Epithelial cell of proximal tubule (primary cell): ENCODE measurements around the gene PREB. TPM values are rescaled to one million over a fixed set of nuclear protein-coding genes. Genes with fewer than 3 reads are reported as not detected.

ENCODE experiments used
- DNase-seq: peaks from one replicate; pipeline ENCODE4 v3.0.0-alpha.2; 2011; ENCODE audit warnings: low read depth
- H3K4me3 ChIP-seq: 2 replicates; pipeline ENCODE4 v1.5.1; 2011; ENCODE audit warnings: low read depth, mild to moderate bottlenecking, low read length
- CTCF ChIP-seq: conservative IDR thresholded peaks from 2 replicates; pipeline ENCODE4 v1.5.1; 2012; ENCODE audit warnings: low read depth, mild to moderate bottlenecking, low read length
- total RNA-seq: library from RNA; depleted of rRNA; stranded (reverse); fragments of >200 nt; gene quantifications from 2 replicates; pipeline ENCODE4 v1.2.3, GENCODE V29; 2015

Gene PREB
- total RNA-seq, 1 donor from 2014 or later: 53.3 TPM

GRCh38 chr2:27160191-27160590, 25.8 kb upstream of the PREB start:
- no peak overlapping the region for H3K4me3 ChIP-seq
- DNase-seq: no peak
- TF ChIP-seq CTCF: no peak

GRCh38 chr2:27159271-27159670, 24.8 kb upstream of the PREB start:
- DNase-seq: no peak
- H3K4me3 ChIP-seq: no peak overlapping the region
- no peak for TF ChIP-seq CTCF

GRCh38 chr2:27158468-27158867, 24.0 kb upstream of the PREB start:
- TF ChIP-seq CTCF: no peak
- H3K4me3 ChIP-seq: no peak overlapping the region
- no peak for DNase-seq

GRCh38 chr2:27155069-27155520, 20.7 kb upstream of the PREB start:
- TF ChIP-seq CTCF: no peak
- no peak for DNase-seq
- H3K4me3 ChIP-seq: no peak overlapping the region

- no peak for DNase-seq
- no peak overlapping the region for H3K4me3 ChIP-seq
- no peak for TF ChIP-seq CTCF
Observed at GRCh38 chr2:27154488-27154887, 20.1 kb upstream of the PREB start.

GRCh38 chr2:27152796-27153464, 18.5 kb upstream of the PREB start:
- TF ChIP-seq CTCF: no peak
- no peak overlapping the region for H3K4me3 ChIP-seq
- no peak for DNase-seq
